ENCODE measurements around the gene NFIC. TPM values are rescaled to one million over a fixed set of nuclear protein-coding genes. Genes with fewer than 3 reads are reported as not detected.
"Not testable (repeated sequence)": the region's sequence is repeated elsewhere in the genome, so short reads cannot be mapped to it uniquely, and the experiment has no call there.

Gene NFIC
- polyA plus RNA-seq, 3 donors: 16.2 to 20.4 (median 19.4) TPM

- DNase-seq (ENCODE audit: low read depth in 3 of 3, low spot score in 2 of 3): no peak
These were observed 29.5 kb upstream of the NFIC start for GRCh38 chr19:3336680-3337523.

- DNase-seq (ENCODE audit: low read depth in 3 of 3, low spot score in 2 of 3): no peak
These were observed 27.7 kb upstream of the NFIC start for GRCh38 chr19:3338541-3339181.

DNA sequence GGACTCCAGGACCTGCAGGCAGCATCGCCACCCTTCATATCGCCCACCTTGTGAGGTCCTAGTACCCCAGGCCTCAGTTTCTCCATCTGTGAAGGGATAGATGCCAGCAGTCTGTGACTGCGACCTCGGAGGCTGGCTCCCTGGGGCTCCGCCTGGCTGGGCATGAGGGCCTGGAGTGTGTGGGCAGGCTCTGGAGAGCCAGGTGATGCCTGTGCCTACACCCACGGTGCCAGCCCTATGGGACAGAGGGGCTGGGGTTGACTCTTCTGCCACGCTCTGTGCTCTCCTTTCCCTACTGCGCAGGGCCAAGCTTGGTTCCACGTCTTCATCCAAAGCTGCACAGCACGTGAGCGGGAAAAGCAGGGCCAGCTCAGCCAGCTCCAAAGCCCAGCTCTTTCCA, 26.0 kb upstream of the NFIC start:
- DNase-seq (ENCODE audit: low read depth in 3 of 3, low spot score in 2 of 3): no peak

DNA sequence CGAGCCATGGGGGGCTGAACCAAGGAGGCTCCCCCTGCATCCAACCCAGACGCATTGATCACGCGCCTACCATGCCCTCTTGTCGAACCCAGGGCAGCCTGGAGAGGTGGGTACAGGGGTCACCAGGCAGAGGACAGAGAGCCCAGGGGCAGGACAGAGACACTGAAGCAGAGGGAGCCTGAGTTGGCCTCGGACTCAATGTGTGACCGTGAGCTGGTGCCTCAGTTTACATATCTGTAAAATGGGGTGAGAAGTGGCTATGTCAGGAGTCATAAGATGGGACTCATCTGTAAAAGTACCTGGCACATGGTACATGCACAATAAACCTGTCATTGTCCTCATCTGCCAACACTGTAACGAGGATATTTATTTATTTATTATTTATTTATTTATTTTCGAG, 24.1 kb upstream of the NFIC start:
- no peak for DNase-seq (ENCODE audit: low read depth in 3 of 3, low spot score in 2 of 3)

- DNase-seq (ENCODE audit: low read depth in 3 of 3, low spot score in 2 of 3): not testable (repeated sequence)
These were observed 23.4 kb upstream of the NFIC start for GRCh38 chr19:3342962-3343361.

DNA sequence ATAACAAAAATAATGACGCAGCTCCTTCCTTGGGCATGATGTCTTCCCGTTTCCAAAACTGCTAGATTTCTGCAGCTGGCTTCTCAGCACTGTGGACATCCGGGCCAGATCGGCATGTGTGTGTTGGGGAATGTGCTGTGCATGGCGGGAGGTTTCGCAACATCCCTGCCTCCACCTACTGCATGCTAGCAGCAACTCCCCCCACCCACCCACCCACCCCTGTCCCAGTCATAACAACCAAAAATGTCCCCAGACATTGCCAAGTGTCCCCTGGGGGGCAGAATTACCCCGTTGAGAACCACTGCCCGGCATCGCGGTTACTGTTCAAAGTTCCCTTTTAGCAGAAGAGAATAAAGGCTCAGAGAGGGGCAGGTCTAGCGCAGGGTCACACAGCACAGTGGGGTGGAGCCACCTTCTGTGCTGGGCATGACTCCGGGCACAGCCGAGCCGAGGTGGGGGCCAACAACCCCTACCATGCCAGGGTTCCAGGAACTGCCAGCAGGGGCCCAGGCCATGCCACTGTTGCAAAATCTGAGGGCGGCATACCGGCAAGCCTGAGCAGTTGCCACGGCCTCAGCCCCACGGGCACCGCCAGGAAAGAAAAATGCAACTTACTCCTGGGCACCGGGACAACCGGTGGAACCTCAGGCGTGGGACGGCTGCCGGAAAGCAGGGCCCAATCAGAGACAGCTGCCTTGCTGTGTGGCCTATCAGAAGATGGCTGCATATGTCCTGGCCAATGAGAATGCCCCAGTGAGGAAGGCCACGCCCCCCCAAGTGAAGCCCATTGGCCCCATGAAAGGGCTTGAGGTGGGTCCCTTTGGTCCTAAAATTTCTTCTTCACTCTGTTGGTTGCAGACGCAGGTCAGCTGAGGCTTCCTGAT, 22.5 kb upstream of the NFIC start:
- no peak for DNase-seq (ENCODE audit: low read depth in 3 of 3, low spot score in 2 of 3)

- DNase-seq (ENCODE audit: low read depth in 3 of 3, low spot score in 2 of 3): no peak
These were observed 21.5 kb upstream of the NFIC start for GRCh38 chr19:3344608-3345598.

GRCh38 chr19:3345850-3346460, 20.4 kb upstream of the NFIC start:
- no peak for DNase-seq (ENCODE audit: low read depth in 3 of 3, low spot score in 2 of 3)

- no peak for DNase-seq (ENCODE audit: low read depth in 3 of 3, low spot score in 2 of 3)
These were observed 19.6 kb upstream of the NFIC start for GRCh38 chr19:3346677-3347353.

- no peak for DNase-seq (ENCODE audit: low read depth in 3 of 3, low spot score in 2 of 3)
These were observed 18.3 kb upstream of the NFIC start for GRCh38 chr19:3348042-3348441.

- not testable (repeated sequence) for DNase-seq (ENCODE audit: low read depth in 3 of 3, low spot score in 2 of 3)
These were observed 17.9 kb upstream of the NFIC start for GRCh38 chr19:3348469-3348868.

DNA sequence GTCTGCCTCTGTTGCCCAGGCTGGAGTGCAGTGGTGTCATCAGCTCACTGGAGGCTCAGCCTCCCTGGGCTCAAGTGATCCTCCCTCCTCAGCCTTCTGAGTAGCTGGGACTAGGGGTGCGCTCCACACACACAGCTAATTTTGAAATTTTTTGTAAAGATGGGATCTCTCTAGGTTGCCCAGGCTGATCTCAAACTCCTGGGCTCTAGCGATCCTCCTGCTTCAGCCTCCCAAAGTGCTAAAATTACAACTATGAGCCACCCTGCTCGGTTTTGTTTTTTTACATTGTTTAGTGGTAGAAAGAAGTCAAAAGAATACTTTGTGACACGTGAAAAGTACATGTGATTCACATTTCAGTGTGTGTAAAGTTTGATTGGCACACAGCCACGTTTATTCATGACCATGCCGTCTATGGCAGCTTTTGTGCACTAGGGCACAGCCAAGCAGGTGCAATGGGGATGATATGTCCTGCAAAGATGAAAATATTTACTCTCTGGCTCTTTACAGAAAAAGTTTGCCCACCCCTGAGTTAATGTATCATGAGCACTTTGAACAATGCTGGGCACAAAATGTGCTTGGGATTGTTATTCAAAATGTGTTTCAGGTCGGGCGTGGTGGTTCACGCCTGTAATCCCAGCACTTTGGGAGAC, 16.2 kb upstream of the NFIC start:
- DNase-seq (ENCODE audit: low read depth in 3 of 3, low spot score in 2 of 3): no peak

DNA sequence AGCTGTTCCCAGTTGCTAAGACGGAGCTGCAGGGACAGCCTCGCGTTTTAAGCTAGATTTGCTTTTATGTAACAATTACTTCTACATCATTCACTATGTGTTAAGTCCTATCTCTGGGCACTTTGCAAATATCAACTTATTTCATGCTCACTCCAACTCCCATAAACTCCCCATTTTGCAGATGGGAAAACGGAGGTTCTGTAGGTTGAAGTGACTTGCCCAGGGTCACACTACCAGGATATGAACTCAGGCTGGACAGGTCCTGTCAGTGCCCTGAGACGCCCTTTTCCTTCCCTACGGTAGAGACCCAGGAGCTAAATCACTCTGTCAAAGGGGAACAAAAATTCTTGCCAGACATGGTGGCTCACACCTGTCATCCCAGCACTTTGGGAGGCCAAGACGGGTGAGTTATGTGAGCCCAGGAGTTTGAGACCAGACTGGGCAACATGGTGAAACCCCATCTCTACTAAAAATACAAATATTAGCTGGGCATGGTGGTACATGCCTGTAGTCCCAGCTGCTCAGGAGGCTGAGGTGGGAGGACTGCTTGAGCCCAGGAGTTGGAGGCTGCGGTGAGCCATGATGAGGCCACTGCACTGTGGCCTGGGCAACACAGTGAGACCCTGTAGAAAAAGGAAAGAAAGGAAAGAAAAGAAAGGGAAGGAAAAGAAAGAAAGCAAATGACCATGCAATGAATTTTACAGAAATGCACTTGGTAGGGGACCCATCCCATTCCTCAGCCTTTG, 14.5 kb upstream of the NFIC start:
- no peak for DNase-seq (ENCODE audit: low read depth in 3 of 3, low spot score in 2 of 3)

DNA sequence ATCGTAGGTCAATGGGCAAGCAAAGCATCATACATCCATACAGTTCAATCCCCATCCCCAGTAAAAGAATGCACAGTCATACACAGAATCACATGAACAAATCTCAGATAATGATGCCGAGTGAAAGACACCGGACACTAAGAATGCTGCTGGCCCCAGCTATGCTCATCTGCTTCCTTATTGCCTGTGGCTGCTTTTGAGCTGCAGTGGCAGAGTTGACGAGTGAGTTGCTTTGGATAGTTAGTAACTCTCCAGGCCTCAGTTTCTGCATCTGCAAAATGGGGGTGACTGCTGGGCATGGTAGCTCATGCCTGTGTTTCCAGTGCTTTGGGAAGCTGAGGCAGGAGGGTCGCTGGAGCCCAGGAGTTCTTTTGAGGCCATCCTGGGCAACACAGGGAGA, 12.9 kb upstream of the NFIC start:
- no peak for DNase-seq (ENCODE audit: low read depth in 3 of 3, low spot score in 2 of 3)

- no peak for DNase-seq (ENCODE audit: low read depth in 3 of 3, low spot score in 2 of 3)
These were observed 9.6 kb upstream of the NFIC start for GRCh38 chr19:3356805-3357204.

GRCh38 chr19:3357271-3357991, 9.0 kb upstream of the NFIC start:
- no peak for DNase-seq (ENCODE audit: low read depth in 3 of 3, low spot score in 2 of 3)

DNA sequence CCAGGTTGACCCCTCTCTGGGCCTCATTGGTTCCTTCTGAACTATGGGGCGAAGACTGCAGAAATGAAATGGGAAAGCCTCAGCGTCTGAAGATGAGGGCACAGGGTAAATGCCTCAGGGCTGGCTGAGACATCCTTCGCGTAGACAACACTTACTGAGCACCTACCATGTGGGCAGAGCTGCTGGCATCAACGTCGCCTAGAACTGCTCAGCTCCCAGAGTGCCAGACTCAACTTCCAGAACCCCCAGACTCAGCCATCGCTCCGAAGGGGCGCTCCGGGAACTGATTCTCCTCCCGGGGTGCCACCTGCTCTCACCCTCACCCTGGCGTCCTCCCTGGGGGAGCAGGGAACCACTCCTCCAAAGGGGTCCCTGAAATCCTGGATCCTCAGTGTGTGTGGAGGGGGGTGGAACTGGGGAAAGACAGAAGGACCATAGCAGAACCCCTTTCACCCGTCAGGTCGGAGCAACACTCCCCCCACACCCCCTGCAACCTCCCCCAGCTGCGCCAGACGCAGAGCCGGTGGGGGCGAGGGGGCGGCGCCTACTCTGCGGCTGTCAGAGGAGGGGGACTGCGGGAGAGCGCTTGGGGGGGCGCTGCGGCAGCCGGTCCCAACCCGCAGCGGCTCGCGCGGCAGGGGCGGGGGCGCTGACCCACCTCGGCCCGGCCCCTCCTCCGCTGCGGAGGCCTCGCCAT, 8.2 kb upstream of the NFIC start:
- no peak for DNase-seq (ENCODE audit: low read depth in 3 of 3, low spot score in 2 of 3)
